HEK293 (cell line): ENCODE measurements around the gene MTHFD1.

ENCODE experiments used
- CTCF ChIA-PET: fragments of 350-600 bp; formaldehyde crosslinking; extraction: SDS; loops from one replicate; lab custom pipeline; 2021; ENCODE audit warnings: antibody characterized with exemption; lab: Yijun Ruan, JAX
- POLR2A ChIA-PET: fragments of 300-600 bp; formaldehyde crosslinking; extraction: SDS; loops from one replicate; lab custom pipeline; 2020; ENCODE audit warnings: antibody characterized with exemption, inconsistent platforms; lab: Yijun Ruan, JAX
- H3K27ac ChIP-seq: fragments of 200-500 bp; sonication (Bioruptor generic); 2 replicates; pipeline ENCODE4 v1.5.1; 2014; ENCODE audit warnings: low read depth, low read length, control low read depth, inconsistent platforms; ENCODE audit errors: extremely low read depth
- H3K36me3 ChIP-seq, 2 experiments: fragments of 200-500 bp in 1 of 2; sonication (Bioruptor generic) in 1 of 2; 1 replicate in 1 of 2; 2 replicates in 1 of 2; pipeline ENCODE4 v1.5.1; 2014 to 2017; ENCODE audit warnings: inconsistent platforms in 2 of 2, low read length in 2 of 2; ENCODE audit not compliant: control insufficient read depth in 2 of 2, insufficient read depth in 1 of 2
- H3K4me1 ChIP-seq: fragments of 200-500 bp; sonication (Bioruptor generic); 2 replicates; pipeline ENCODE4 v1.5.1; 2014; ENCODE audit warnings: mild to moderate bottlenecking, low read length, inconsistent platforms; ENCODE audit not compliant: control insufficient read depth, insufficient read depth
- H3K4me3 ChIP-seq: 2 replicates; pipeline ENCODE4 v1.5.1; 2011; ENCODE audit warnings: low read depth, mild to moderate bottlenecking, control low read depth, low read length, moderate library complexity
- H3K9me3 ChIP-seq: fragments of 200-500 bp; sonication (Bioruptor generic); 2 replicates; pipeline ENCODE4 v1.5.1; 2014; ENCODE audit warnings: low read depth, low read length, inconsistent platforms; ENCODE audit not compliant: control insufficient read depth, insufficient read depth
- GFI1B ChIP-seq: fragments of 450-650 bp; formaldehyde crosslinking; IDR thresholded peaks from 2 replicates; pipeline ENCODE4 v1.5.1; 2016; ENCODE audit warnings: missing biosample characterization, missing genetic modification characterization
- GLIS1 ChIP-seq: fragments of 450-650 bp; formaldehyde crosslinking; IDR thresholded peaks from 2 replicates; pipeline ENCODE4 v1.5.1; 2016; ENCODE audit warnings: missing biosample characterization, missing genetic modification characterization
- GLIS2 ChIP-seq: fragments of 450-650 bp; formaldehyde crosslinking; IDR thresholded peaks from 2 replicates; pipeline ENCODE4 v1.5.1; 2016; ENCODE audit warnings: missing biosample characterization, missing genetic modification characterization
- KLF1 ChIP-seq: fragments of 450-650 bp; formaldehyde crosslinking; IDR thresholded peaks from 2 replicates; pipeline ENCODE4 v1.5.1; 2016; ENCODE audit warnings: missing biosample characterization, missing genetic modification characterization
- MZF1 ChIP-seq: fragments of 450-650 bp; formaldehyde crosslinking; IDR thresholded peaks from 2 replicates; pipeline ENCODE4 v1.5.1; 2017; ENCODE audit warnings: missing biosample characterization, missing genetic modification characterization, borderline replicate concordance
- OVOL3 ChIP-seq: fragments of 450-650 bp; formaldehyde crosslinking; IDR thresholded peaks from 2 replicates; pipeline ENCODE4 v1.5.1; 2016; ENCODE audit warnings: missing biosample characterization, missing genetic modification characterization
- PRDM6 ChIP-seq: fragments of 450-650 bp; formaldehyde crosslinking; IDR thresholded peaks from 2 replicates; pipeline ENCODE4 v1.5.1; 2017; ENCODE audit warnings: missing biosample characterization, missing genetic modification characterization
- SETDB1 ChIP-seq: IDR thresholded peaks from one replicate; pipeline ENCODE4 v1.6.1; 2017; ENCODE audit warnings: mild to moderate bottlenecking, low read length, moderate library complexity, mixed read lengths; ENCODE audit not compliant: insufficient read length
- ZNF184 ChIP-seq: fragments of 450-650 bp; IDR thresholded peaks from 2 replicates; pipeline ENCODE4 v1.5.1; 2018; ENCODE audit warnings: missing biosample characterization, mild to moderate bottlenecking, missing genetic modification characterization
- ZNF202 ChIP-seq: fragments of 450-650 bp; formaldehyde crosslinking; IDR thresholded peaks from 2 replicates; pipeline ENCODE4 v1.5.1; 2016; ENCODE audit warnings: missing biosample characterization, missing genetic modification characterization, borderline replicate concordance
- ZNF239 ChIP-seq: fragments of 450-650 bp; formaldehyde crosslinking; IDR thresholded peaks from 2 replicates; pipeline ENCODE4 v1.5.1; 2016; ENCODE audit warnings: missing biosample characterization, missing genetic modification characterization
- ZNF248 ChIP-seq: fragments of 450-650 bp; formaldehyde crosslinking; IDR thresholded peaks from 2 replicates; pipeline ENCODE4 v1.5.1; 2017; ENCODE audit warnings: missing biosample characterization, missing genetic modification characterization
- ZNF335 ChIP-seq: fragments of 450-650 bp; formaldehyde crosslinking; conservative IDR thresholded peaks from 2 replicates; pipeline ENCODE4 v1.5.1; 2016; ENCODE audit warnings: missing biosample characterization, missing genetic modification characterization
- ZNF341 ChIP-seq: fragments of 450-650 bp; formaldehyde crosslinking; IDR thresholded peaks from 2 replicates; pipeline ENCODE4; 2016; ENCODE audit warnings: low read depth, missing biosample characterization, missing genetic modification characterization
- ZNF433 ChIP-seq: fragments of 450-650 bp; formaldehyde crosslinking; IDR thresholded peaks from 2 replicates; pipeline ENCODE4 v1.5.1; 2016; ENCODE audit warnings: missing biosample characterization, missing genetic modification characterization, low read depth
- ZNF561 ChIP-seq: fragments of 450-650 bp; IDR thresholded peaks from 2 replicates; pipeline ENCODE4 v1.5.1; 2018; ENCODE audit warnings: missing biosample characterization, missing genetic modification characterization, borderline replicate concordance
- ZNF707 ChIP-seq: fragments of 450-650 bp; formaldehyde crosslinking; IDR thresholded peaks from 2 replicates; pipeline ENCODE4 v1.5.1; 2016; ENCODE audit warnings: missing biosample characterization, missing genetic modification characterization
- ZNF830 ChIP-seq: fragments of 450-650 bp; IDR thresholded peaks from 2 replicates; pipeline ENCODE4 v1.5.0; 2018; ENCODE audit warnings: missing biosample characterization, missing genetic modification characterization, low read depth, mild to moderate bottlenecking, moderate library complexity
- TF ChIP-seq, protein P1 (sequence below): fragments of 450-650 bp; IDR thresholded peaks from 2 replicates; pipeline ENCODE4 v1.5.1; 2018; ENCODE audit warnings: missing biosample characterization, mild to moderate bottlenecking, missing genetic modification characterization
- TF ChIP-seq, protein P2 (sequence below): fragments of 450-650 bp; formaldehyde crosslinking; IDR thresholded peaks from 2 replicates; pipeline ENCODE4 v1.5.1; 2016; ENCODE audit warnings: missing biosample characterization, missing genetic modification characterization
- TF ChIP-seq, protein P3 (sequence below): fragments of 450-650 bp; formaldehyde crosslinking; IDR thresholded peaks from 2 replicates; pipeline ENCODE4 v1.5.1; 2017; ENCODE audit warnings: missing biosample characterization, missing genetic modification characterization

The MTHFD1 gene

DNA sequence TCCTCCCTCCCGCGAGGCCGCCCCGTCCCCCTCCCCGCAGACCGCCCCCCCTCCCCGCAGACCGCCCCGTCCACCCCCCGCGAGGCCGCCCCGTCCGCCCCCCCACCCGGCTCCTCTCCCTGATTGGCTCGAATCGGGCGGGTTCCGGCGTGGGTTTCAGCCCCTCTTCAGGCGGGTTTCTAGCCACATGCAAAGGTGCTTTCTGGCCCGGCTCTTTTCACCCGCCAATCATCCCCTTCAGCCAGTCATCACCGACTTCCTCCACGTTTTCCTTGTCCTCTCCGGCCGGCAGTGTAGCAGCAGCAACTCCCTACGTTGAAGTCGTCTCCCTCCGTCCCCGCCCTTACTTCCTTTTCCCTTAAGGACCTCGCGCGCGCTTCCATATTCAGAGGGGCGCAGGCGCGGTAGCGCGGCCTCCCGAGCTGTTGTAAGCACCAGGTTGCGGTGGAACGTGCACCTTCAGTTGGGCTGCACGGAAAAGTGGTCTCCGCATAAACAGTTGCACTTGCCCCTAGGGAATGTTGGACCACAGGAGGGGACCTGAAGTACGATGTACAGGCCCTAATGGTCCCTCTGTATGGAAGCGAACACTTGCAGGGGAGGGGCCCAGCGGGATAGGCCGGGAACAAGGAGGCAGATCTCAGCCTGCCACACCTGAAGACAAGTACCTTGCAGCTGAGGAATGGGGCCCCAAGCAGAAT, 49.4 kb upstream of the MTHFD1 start (continued):
- TF ChIP-seq ZNF335 (tag by site-specific recombination) (peak; percentile 55), ZNF433 (no peak)

DNA sequence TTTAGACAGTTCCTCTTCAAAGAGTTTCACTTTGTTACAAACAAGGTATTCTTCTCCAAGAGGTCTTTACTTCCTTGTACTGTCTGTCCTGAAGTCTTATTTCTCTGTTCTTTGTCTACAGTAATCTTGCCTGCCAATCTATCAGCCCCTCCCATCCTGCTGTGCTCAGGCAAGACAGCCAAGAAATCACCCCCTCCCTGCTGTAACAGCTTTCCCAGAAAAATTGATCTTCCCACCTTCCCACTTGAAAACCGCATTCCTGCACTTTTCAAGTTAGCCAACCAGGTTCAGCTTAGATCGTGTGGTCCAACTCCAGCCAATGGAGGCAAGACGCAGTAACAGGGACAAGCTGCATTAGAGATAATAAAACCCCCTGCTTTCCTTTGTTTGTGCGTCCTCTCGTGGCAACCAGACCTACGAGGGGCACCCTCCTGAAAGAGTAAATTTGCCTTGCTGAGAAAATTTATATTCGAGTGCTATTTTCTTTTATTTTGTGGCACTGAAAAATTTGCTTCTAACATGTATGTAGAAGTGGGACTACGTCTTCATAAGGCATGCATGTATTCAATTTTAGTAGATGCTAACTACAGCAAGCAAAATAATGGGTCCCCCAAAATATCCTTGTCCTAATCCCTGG, 47.5 kb upstream of the MTHFD1 start:
- TF ChIP-seq ZNF202 (tag by site-specific recombination) (no peak), ZNF341 (tag by site-specific recombination) (0 out of 2 replicates have a peak, but pooled peaks have one; percentile 13), ZNF561 (tag by site-specific recombination) (0 out of 2 replicates have a peak, but pooled peaks have one; percentile 37), SETDB1 (peak; percentile 91), OVOL3 (tag by site-specific recombination) (no peak)
- TF ChIP-seq, all 188 proteins: peak for 3
- CTCF ChIA-PET, result no interaction called here
- Histone ChIP-seq H3K27ac (no peak overlapping the region), H3K4me1 (no peaks in the 10 kb centered on the region), H3K9me3 (no peaks in the 10 kb centered on the region), H3K36me3 (no peaks in the 10 kb centered on the region), H3K4me3 (no peak overlapping the region)
- POLR2A ChIA-PET, result interaction anchor here (1.1 kb wide), 1 partner anchor 47 kb away, joined by 3 read pairs; the partner anchor contains the start of gene MTHFD1

DNA sequence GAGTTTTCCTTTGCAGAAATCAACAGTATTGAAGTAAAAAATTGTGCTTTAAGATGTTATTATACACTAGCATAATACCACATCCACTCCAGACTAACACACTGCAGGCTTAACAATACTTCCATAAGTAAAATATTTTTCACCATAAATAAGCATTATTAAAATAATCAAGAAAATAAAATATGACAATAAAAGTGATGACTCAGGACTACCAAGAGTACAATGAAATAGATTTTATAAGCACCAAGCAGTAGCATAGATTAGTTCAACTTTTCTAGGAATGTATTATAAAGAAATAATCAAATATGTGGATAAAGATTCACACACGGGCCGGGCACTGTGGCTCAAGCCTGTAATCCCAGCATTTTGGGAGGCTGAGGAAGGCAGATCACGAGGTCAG, 40.4 kb upstream of the MTHFD1 start:
- Histone ChIP-seq H3K4me3 (no peak overlapping the region), H3K27ac (no peak overlapping the region), H3K9me3 (no peaks in the 10 kb centered on the region), H3K4me1 (no peaks in the 10 kb centered on the region), H3K36me3 (no peaks in the 10 kb centered on the region)
- ChIA-PET CTCF (interaction anchor here (1.2 to 1.6 kb wide), 3 partner anchors 82 to 264 kb away, joined by 4 to 7 read pairs (median 6); no protein-coding TSS in a partner anchor), POLR2A (interaction anchor here (0.7 to 1.6 kb wide), 2 partner anchors 40 to 193 kb away, joined by 5 read pairs; partner anchors contain the start of genes HSPA2 and MTHFD1)
- TF ChIP-seq ZNF248 (tag by site-specific recombination) (no peak), MZF1 (no peak), GLIS1 (tag by site-specific recombination) (no peak), PRDM6 (tag by site-specific recombination) (no peak), ZNF184 (tag by site-specific recombination) (no peak), ZNF830 (tag by site-specific recombination) (no peak), ZNF239 (no peak), KLF1 (tag by site-specific recombination) (no peak), GFI1B (tag by site-specific recombination) (no peak), GLIS2 (tag by site-specific recombination) (no peak), ZNF707 (tag by site-specific recombination) (no peak), OVOL3 (tag by site-specific recombination) (no peak)
- TF ChIP-seq, protein P1, sequence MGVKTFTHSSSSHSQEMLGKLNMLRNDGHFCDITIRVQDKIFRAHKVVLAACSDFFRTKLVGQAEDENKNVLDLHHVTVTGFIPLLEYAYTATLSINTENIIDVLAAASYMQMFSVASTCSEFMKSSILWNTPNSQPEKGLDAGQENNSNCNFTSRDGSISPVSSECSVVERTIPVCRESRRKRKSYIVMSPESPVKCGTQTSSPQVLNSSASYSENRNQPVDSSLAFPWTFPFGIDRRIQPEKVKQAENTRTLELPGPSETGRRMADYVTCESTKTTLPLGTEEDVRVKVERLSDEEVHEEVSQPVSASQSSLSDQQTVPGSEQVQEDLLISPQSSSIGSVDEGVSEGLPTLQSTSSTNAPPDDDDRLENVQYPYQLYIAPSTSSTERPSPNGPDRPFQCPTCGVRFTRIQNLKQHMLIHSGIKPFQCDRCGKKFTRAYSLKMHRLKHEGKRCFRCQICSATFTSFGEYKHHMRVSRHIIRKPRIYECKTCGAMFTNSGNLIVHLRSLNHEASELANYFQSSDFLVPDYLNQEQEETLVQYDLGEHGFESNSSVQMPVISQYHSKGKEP (tag by site-specific recombination), result no peak
- TF ChIP-seq, protein P2, sequence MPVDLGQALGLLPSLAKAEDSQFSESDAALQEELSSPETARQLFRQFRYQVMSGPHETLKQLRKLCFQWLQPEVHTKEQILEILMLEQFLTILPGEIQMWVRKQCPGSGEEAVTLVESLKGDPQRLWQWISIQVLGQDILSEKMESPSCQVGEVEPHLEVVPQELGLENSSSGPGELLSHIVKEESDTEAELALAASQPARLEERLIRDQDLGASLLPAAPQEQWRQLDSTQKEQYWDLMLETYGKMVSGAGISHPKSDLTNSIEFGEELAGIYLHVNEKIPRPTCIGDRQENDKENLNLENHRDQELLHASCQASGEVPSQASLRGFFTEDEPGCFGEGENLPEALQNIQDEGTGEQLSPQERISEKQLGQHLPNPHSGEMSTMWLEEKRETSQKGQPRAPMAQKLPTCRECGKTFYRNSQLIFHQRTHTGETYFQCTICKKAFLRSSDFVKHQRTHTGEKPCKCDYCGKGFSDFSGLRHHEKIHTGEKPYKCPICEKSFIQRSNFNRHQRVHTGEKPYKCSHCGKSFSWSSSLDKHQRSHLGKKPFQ (tag by site-specific recombination), result no peak
- TF ChIP-seq, protein P3, sequence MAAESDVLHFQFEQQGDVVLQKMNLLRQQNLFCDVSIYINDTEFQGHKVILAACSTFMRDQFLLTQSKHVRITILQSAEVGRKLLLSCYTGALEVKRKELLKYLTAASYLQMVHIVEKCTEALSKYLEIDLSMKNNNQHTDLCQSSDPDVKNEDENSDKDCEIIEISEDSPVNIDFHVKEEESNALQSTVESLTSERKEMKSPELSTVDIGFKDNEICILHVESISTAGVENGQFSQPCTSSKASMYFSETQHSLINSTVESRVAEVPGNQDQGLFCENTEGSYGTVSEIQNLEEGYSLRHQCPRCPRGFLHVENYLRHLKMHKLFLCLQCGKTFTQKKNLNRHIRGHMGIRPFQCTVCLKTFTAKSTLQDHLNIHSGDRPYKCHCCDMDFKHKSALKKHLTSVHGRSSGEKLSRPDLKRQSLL, result no peak
